GM18526 (cell line): ENCODE data around the gene RAB3A.

ENCODE experiments used
- POLR2A ChIP-seq: IDR thresholded peaks from 3 replicates; pipeline ENCODE4 v1.6.1; 2011; ENCODE audit not compliant: insufficient read length; ENCODE audit errors: extremely low read depth

Gene RAB3A

GRCh38 chr19:18155095-18156087 is 48.5 kb downstream of the RAB3A start:
- no peak for TF ChIP-seq POLR2A

DNA sequence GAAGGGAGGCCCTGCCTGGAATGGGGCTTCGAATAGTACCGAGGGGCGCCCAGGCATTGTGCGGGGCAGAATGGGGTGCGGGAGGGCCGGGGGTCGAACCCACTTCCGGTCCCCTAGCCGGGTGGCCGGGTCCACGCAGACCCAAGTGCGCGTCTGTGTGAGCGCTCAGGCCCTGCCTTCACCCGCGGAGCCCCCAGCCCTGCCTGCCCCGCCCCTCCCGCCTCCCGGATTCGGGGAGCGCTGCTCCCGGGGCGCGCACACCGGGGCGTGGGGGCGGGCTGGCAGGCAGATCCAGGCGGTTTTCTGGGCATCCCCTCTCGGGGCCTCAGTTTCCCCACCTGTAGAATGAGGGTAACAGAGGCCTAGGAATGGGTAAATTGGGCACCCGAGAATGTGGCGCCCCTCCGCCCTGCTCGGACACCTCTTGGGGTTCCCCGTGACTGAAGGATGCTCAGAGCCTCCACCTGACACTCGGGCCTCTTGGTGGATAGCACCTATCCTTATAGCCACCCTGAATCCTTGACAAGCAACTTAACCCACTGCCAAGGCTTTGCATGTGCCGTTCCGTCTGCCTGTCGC is 50.2 kb downstream of the RAB3A start:
- no peak for TF ChIP-seq POLR2A

- TF ChIP-seq POLR2A = no peak
These were observed 50.9 kb downstream of the RAB3A start, which contains the start of gene PIK3R2 for GRCh38 chr19:18152817-18153555. PIK3R2 (plus strand) TSS chr19:18153163; CDS start chr19:18155880, 2,717 bp downstream.

DNA sequence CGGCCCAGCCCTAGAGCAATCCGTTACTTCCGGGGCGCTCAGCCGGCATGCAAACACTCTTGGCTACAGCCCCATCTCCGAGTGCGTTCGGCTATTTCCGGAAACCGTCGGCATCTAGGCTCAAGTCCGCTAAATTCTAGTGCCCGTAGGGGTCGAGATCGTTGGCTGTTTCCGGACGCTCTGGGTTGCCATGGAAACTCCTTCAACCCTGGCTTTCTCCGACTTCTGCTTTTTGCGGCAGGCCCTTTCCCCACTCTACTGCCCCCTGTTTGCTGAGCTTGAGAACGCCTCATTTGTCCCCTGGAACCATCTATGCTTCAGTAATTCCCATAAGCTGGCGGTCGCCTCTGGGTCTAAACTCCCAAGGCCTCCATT is 51.4 kb downstream of the RAB3A start:
- TF ChIP-seq POLR2A = peak; percentile 51

DNA sequence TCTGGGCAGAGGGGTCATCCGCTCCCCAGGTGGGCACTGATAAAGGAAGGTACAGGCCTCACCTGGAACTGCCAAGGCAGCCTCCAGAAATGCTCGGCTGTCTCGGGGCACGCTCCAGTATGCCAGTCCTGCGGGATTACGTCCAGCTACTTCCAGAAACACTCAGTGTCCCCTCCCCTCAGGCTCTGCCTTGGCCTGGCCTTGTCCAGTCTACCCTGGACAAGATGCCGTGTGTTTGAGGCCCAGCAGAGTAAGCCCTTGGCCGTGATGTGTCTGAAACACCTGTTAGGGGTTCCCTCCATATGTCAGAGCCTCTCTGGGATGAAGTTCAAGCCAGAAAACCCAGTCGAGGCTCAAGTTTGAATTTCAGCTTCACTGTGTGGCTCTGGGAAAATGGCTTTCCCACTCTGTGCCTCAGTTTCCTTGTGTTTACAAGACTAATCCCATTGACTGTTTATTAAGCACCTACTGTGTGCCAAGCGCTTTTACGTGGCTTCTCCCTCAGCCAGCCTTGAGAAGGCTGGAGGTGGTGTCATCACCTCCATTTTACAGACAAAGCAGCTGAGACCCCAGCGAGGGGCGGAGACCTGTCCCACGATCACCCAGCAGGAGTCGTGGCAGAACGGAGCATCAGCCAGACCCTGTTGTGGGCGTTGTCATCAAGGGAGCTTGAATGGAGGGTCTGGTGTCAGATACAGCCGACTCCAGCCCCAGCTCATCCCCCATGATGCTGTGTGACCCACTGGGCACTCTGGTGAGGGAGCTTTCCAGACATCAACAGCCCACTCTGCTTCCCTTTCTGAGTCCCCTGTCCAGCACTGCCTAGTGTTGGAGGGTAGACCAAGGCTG is 52.8 kb downstream of the RAB3A start:
- no peak for TF ChIP-seq POLR2A

DNA sequence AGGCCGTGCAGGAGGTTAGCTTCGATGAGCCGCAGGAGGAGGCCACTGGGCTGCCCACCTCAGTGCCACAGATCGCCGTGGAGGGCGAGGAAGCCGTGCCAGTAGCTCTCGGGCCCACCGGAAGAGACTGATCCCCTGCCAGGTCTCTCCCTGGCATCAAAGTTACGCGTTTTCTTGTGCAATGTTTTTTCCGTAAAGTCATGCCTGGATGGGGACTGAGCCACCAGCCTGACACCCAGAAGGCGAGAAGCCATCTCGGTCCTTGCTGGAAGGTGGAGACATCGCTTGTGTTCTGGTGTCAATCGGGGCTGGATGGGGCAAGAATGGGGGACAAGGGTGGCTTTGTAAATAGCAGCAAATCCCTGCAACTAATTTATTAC is 54.3 kb downstream of the RAB3A start:
- no peak for TF ChIP-seq POLR2A

- TF ChIP-seq POLR2A = no peak
These were observed 56.4 kb downstream of the RAB3A start for GRCh38 chr19:18147396-18147795.
